ENCODE data around the gene VDR. TPM values are rescaled to one million over a fixed set of nuclear protein-coding genes. Genes with fewer than 3 reads are reported as not detected.

VDR gene
- polyA plus RNA-seq, 3 donors = 6.0 to 14.8 (median 12.8) TPM

DNA sequence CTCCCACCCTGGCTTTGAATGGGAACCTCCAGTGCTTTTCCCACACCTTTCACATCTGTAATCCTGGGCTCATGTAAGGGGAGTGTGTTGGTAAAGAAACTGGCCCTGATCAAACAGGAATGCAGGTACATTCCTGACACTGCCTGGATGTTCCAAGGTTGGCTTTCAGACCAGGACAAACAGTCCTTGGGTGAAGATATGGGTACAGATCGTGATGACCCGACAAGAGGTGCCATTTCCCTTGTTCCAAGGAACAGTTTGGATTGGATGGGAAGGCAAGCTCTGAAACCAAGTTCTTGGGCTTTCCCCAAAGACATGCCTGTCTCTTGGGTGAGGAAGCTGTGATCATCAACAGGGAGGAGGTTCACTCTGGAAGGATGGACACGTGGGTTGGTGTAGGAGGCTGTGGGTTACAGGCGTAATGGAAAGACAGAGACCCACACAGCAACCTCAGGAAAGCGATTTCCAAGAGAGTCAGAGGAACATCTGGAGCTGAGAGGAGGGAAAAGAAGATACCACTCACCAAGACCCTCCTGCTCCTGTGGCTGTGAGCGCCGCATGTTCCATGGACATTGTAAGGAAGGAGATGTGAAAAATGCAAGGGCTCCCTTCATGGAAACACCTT, 26.4 kb downstream of the VDR start:
- H3K9me3 ChIP-seq (replicated peaks in 1 of 2; ENCODE audit: control insufficient read depth in 1 of 2, insufficient read depth in 1 of 2, low read length in 2 of 2) = no peaks in the 10 kb centered on the region

DNA sequence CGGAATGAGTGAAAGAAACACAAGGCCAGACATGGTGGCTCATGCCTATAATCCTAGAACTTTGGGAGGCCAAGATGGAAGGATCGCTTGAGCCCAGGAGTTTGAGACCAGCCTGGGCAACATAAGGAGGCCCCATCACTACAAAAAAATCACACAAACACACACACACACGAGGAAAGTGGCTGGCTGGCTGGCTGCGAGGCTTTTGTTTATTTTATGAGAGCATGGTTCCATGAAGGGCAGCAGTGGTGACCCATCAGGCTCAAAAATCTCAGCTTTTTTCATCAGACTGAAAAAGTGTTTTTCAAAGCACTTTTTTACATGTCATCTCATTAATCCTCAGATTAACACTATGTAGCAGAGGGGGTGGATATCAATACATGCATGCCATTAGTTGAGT, 27.7 kb downstream of the VDR start:
- H3K27ac Mint-ChIP-seq = no peak overlapping the region
- peaks cover 15% of the 10 kb centered on the region for H3K4me1 Mint-ChIP-seq
- no CpG with 5 or more reads among the region's 4 CpGs for WGBS (ENCODE audit: insufficient coverage)

More for the DNA sequence above, 26.4 kb downstream of the VDR start:
- Mint-ChIP-seq H3K4me1 (peaks cover 19% of the 10 kb centered on the region), H3K9me3 (no peaks in the 10 kb centered on the region), H3K27me3 (ENCODE audit: low read depth in 3 of 3) (peaks cover 7 to 15% (median 10%) of the 10 kb centered on the region in 3 donors), H3K36me3 (peaks cover 76 to 87% of the 10 kb centered on the region in 2 donors), H3K4me3 (no peak overlapping the region), H3K27ac (peak overlapping the region in 1 of 7 donors; percentile 66)
- Histone ChIP-seq H3K9ac (ENCODE audit: insufficient read depth, low read length, poor library complexity, severe bottlenecking) (no peak overlapping the region), H3K4me3 (replicated peaks in 1 of 3; ENCODE audit: low read depth in 2 of 3, low read length in 3 of 3) (no peak overlapping the region), H3K4me2 (replicated peaks; ENCODE audit: extremely low read depth, low read length, poor library complexity, severe bottlenecking) (no peak overlapping the region), H3K79me2 (ENCODE audit: insufficient read depth, low read length) (no peaks in the 10 kb centered on the region), H2AFZ (ENCODE audit: insufficient read depth, low read depth, low read length, poor library complexity, severe bottlenecking) (no peak overlapping the region), H4K20me1 (ENCODE audit: insufficient read depth, low read length) (peaks cover 38% of the 10 kb centered on the region), H3K27ac (ENCODE audit: low read depth in 1 of 2, low read length in 2 of 2) (no peak overlapping the region), H3K27me3 (ENCODE audit: control insufficient read depth in 2 of 2, insufficient read depth in 2 of 2, low read length in 2 of 2) (no peaks in the 10 kb centered on the region), H3K36me3 (replicated peaks in 1 of 2; ENCODE audit: control insufficient read depth in 1 of 2, insufficient read depth in 2 of 2, low read length in 2 of 2) (peaks cover 54 to 76% of the 10 kb centered on the region in 2 donors), H3K4me1 (ENCODE audit: control insufficient read depth in 1 of 2, insufficient read depth in 2 of 2, low read length in 2 of 2) (peaks cover 19 to 21% of the 10 kb centered on the region in 2 donors)
- no peak for DNase-seq
- 100% methylated on average over 2 of the region's 7 CpGs for WGBS (ENCODE audit: insufficient coverage)
- TF ChIP-seq, protein P1, sequence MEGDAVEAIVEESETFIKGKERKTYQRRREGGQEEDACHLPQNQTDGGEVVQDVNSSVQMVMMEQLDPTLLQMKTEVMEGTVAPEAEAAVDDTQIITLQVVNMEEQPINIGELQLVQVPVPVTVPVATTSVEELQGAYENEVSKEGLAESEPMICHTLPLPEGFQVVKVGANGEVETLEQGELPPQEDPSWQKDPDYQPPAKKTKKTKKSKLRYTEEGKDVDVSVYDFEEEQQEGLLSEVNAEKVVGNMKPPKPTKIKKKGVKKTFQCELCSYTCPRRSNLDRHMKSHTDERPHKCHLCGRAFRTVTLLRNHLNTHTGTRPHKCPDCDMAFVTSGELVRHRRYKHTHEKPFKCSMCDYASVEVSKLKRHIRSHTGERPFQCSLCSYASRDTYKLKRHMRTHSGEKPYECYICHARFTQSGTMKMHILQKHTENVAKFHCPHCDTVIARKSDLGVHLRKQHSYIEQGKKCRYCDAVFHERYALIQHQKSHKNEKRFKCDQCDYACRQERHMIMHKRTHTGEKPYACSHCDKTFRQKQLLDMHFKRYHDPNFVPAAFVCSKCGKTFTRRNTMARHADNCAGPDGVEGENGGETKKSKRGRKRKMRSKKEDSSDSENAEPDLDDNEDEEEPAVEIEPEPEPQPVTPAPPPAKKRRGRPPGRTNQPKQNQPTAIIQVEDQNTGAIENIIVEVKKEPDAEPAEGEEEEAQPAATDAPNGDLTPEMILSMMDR (IDR thresholded peaks at IDR 0.05) = no peak
- intact Hi-C loops (cut with micrococcal nuclease) = no loop called here

More for the DNA sequence above, 27.7 kb downstream of the VDR start:
- H3K9me3 Mint-ChIP-seq = no peaks in the 10 kb centered on the region
- Histone ChIP-seq H3K4me2 (replicated peaks; ENCODE audit: extremely low read depth, low read length, poor library complexity, severe bottlenecking) (no peak overlapping the region), H3K9me3 (replicated peaks in 1 of 2; ENCODE audit: control insufficient read depth in 1 of 2, insufficient read depth in 1 of 2, low read length in 2 of 2) (no peaks in the 10 kb centered on the region), H3K4me3 (replicated peaks in 1 of 3; ENCODE audit: low read depth in 2 of 3, low read length in 3 of 3) (no peak overlapping the region), H4K20me1 (ENCODE audit: insufficient read depth, low read length) (peaks cover 25% of the 10 kb centered on the region), H3K9ac (ENCODE audit: insufficient read depth, low read length, poor library complexity, severe bottlenecking) (no peak overlapping the region), H3K27ac (ENCODE audit: low read depth in 1 of 2, low read length in 2 of 2) (no peak overlapping the region), H3K27me3 (ENCODE audit: control insufficient read depth in 2 of 2, insufficient read depth in 2 of 2, low read length in 2 of 2) (no peaks in the 10 kb centered on the region), H3K36me3 (replicated peaks in 1 of 2; ENCODE audit: control insufficient read depth in 1 of 2, insufficient read depth in 2 of 2, low read length in 2 of 2) (peaks cover 54 to 84% of the 10 kb centered on the region in 2 donors), H3K4me1 (ENCODE audit: control insufficient read depth in 1 of 2, insufficient read depth in 2 of 2, low read length in 2 of 2) (peaks cover 8 to 9% of the 10 kb centered on the region in 2 donors), H2AFZ (ENCODE audit: insufficient read depth, low read depth, low read length, poor library complexity, severe bottlenecking) (no peak overlapping the region), H3K79me2 (ENCODE audit: insufficient read depth, low read length) (no peaks in the 10 kb centered on the region)
- H3K36me3 Mint-ChIP-seq = peaks cover 79 to 85% of the 10 kb centered on the region in 2 donors
- peaks cover 4 to 9% (median 7%) of the 10 kb centered on the region in 3 donors for H3K27me3 Mint-ChIP-seq (ENCODE audit: low read depth in 3 of 3)
- no peak for DNase-seq
- no peak overlapping the region for H3K4me3 Mint-ChIP-seq
- TF ChIP-seq, protein P1 (IDR thresholded peaks at IDR 0.05) = no peak
- intact Hi-C loops (cut with micrococcal nuclease) = no loop called here
